KMS-11 (cell line): ENCODE results near the gene C1QTNF4.

Source experiments
- H2AFZ ChIP-seq: fragments of 200-600 bp; sonication (generic); 2 replicates; pipeline ENCODE4 v1.6.1; 2016; ENCODE audit warnings: antibody characterized with exemption, mixed run types, low read depth
- H3K27ac ChIP-seq: fragments of 200-600 bp; sonication (generic); 2 replicates; pipeline ENCODE4 v1.6.1; 2016; ENCODE audit warnings: mild to moderate bottlenecking, mixed run types
- H3K27me3 ChIP-seq: fragments of 200-600 bp; sonication (generic); 2 replicates; pipeline ENCODE4 v1.6.1; 2017; ENCODE audit warnings: mild to moderate bottlenecking, low read depth, mixed run types, moderate library complexity; ENCODE audit not compliant: insufficient read depth
- H3K36me3 ChIP-seq: fragments of 200-600 bp; sonication (generic); 2 replicates; pipeline ENCODE4 v1.6.1; 2017; ENCODE audit warnings: mild to moderate bottlenecking, mixed run types; ENCODE audit not compliant: insufficient read depth
- H3K4me1 ChIP-seq: fragments of 200-600 bp; sonication (generic); 2 replicates; pipeline ENCODE4 v1.6.1; 2016; ENCODE audit warnings: mild to moderate bottlenecking, low read depth, mixed run types; ENCODE audit not compliant: poor library complexity, severe bottlenecking
- H3K4me2 ChIP-seq: fragments of 200-600 bp; sonication (generic); 2 replicates; pipeline ENCODE4 v1.7.0; 2016; ENCODE audit warnings: mild to moderate bottlenecking, mixed run types
- H3K4me3 ChIP-seq: fragments of 200-600 bp; sonication (generic); IDR thresholded peaks from 2 replicates; pipeline ENCODE4 v1.6.1; 2017; ENCODE audit warnings: low read depth, low read length, mixed read lengths; ENCODE audit not compliant: insufficient read depth
- H3K79me2 ChIP-seq: fragments of 200-600 bp; sonication (generic); 2 replicates; pipeline ENCODE4 v1.6.1; 2016; ENCODE audit warnings: low read depth, mixed run types; ENCODE audit not compliant: insufficient read depth
- H3K9ac ChIP-seq: fragments of 200-600 bp; sonication (generic); 2 replicates; pipeline ENCODE4 v1.6.1; 2016; ENCODE audit warnings: mild to moderate bottlenecking, mixed run types
- H4K20me1 ChIP-seq: fragments of 200-600 bp; sonication (generic); 2 replicates; pipeline ENCODE4 v1.6.1; 2016; ENCODE audit warnings: mild to moderate bottlenecking, mixed run types; ENCODE audit not compliant: insufficient read depth
- TF ChIP-seq, protein P1 (sequence below): fragments of 200-600 bp; sonication (generic); conservative IDR thresholded peaks from 2 replicates; pipeline ENCODE4 v1.6.1; 2017; ENCODE audit warnings: low read depth, mild to moderate bottlenecking, antibody characterized with exemption, low read length, moderate library complexity, mixed read lengths

C1QTNF4 gene

DNA sequence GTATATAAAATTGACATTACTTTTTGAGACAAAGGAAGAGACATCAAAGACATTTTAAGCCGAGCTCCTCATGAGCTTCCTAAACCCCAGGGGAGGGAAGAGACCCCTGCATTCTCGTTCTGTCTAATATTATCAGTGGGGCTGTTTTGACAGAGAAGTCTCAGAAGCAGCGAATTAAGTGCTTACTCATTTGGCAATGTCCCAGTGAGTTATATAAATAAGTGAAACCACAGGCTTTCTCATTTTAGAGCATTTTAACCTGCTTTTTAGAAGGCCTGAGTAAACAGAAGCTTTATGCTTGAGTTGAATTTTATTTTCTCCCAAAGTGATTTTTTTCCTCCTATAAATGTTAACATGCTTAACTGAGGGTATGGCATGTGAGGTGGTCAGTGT, 23.2 kb upstream of the C1QTNF4 start:
- Histone ChIP-seq H3K36me3 (no peaks in the 10 kb centered on the region), H3K4me1 (peaks cover 36% of the 10 kb centered on the region), H2AFZ (no peak overlapping the region), H3K9ac (no peak overlapping the region), H4K20me1 (no peaks in the 10 kb centered on the region), H3K79me2 (no peaks in the 10 kb centered on the region), H3K27me3 (no peaks in the 10 kb centered on the region), H3K4me2 (peak overlapping the region; percentile 52), H3K27ac (no peak overlapping the region), H3K4me3 (no peak overlapping the region)
- TF ChIP-seq, protein P1, sequence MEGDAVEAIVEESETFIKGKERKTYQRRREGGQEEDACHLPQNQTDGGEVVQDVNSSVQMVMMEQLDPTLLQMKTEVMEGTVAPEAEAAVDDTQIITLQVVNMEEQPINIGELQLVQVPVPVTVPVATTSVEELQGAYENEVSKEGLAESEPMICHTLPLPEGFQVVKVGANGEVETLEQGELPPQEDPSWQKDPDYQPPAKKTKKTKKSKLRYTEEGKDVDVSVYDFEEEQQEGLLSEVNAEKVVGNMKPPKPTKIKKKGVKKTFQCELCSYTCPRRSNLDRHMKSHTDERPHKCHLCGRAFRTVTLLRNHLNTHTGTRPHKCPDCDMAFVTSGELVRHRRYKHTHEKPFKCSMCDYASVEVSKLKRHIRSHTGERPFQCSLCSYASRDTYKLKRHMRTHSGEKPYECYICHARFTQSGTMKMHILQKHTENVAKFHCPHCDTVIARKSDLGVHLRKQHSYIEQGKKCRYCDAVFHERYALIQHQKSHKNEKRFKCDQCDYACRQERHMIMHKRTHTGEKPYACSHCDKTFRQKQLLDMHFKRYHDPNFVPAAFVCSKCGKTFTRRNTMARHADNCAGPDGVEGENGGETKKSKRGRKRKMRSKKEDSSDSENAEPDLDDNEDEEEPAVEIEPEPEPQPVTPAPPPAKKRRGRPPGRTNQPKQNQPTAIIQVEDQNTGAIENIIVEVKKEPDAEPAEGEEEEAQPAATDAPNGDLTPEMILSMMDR = 0 out of 2 replicates have a peak, but pooled peaks have one; percentile 11

DNA sequence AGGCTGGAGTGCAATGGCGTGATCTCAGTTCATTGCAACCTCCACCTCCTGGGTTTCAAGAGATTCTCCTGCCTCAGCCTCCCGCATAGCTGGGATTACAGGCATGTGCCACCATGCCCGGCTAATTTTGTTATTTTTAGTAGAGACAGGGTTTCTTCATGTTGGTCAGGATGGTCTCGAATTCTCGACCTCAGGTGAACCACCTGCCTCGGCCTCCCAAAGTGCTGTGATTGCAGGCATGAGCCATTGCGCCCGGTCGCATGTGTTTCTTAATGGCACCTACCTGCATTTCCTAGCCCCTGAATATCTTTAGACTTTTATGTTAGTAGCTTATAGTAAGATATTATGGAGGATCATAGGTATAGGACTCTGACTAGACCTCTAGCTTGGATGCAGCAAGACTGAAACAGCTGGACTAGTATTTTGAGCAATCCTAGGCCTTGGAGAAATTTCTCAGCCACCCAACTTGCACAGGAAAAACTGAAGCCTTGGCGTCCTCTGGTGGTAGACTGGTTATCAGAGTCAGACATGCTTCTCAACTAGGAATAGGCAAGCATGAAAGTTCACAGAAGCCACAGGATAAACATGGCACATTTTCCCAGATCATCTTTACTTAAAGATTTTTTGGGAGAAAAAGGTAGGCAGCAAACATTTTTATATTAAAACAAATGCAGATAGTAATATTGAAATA, 22.7 kb upstream of the C1QTNF4 start:
- Histone ChIP-seq H3K27me3 (no peaks in the 10 kb centered on the region), H4K20me1 (no peaks in the 10 kb centered on the region), H3K9ac (no peak overlapping the region), H3K4me1 (peaks cover 36% of the 10 kb centered on the region), H2AFZ (no peak overlapping the region), H3K79me2 (no peaks in the 10 kb centered on the region), H3K4me2 (peak overlapping the region; percentile 52; the same call in 1 of the 2 replicates), H3K27ac (no peak overlapping the region), H3K36me3 (no peaks in the 10 kb centered on the region), H3K4me3 (no peak overlapping the region)
- TF ChIP-seq, protein P1 = peak; percentile 69

DNA sequence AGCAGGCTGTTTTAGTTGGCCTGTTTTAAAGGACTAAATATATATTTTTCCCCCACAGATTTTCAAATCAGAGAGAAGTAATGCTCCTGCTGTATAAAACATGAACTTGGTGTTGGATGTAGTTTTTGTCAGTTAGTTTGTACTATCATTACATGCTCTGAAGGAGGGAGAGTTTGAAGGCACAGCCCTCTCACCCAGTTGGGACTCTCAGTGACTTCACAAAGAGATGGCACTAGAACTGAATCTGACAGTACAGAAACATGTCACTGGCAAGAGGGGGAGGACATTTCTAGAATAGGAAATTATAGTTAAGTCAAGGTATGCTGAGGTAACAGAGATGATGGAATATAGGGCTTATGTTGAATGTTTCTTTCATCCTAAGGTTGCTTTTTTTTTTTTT, 21.0 kb upstream of the C1QTNF4 start:
- no peaks in the 10 kb centered on the region for H4K20me1 ChIP-seq
- TF ChIP-seq, protein P1 = no peak

DNA sequence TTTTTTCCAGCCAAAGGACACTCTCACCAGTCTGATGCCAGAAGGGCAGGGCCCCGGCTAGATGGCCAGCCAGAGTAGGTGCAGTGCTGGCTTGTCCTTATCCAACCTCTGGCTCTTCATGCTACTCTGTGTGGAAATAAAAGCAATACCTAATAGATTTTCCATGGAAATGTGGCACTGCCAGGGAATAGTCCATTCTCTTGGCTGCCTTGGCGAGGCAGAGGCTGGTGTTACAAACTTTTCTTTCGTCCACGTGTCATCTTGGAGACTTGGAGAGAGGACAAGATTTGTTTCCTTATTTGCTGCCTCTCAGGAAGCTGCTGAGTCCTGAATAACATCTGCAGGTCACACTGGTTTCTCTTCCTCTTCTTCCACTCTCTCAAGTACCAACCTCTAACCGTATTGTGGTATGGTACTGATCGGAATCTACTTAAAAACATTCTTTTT, 17.2 kb upstream of the C1QTNF4 start:
- H2AFZ ChIP-seq = no peak overlapping the region
- no peak overlapping the region for H3K27ac ChIP-seq

More for the DNA sequence above, 21.0 kb upstream of the C1QTNF4 start:
- no peak overlapping the region for H3K27ac ChIP-seq
- peaks cover 36% of the 10 kb centered on the region for H3K4me1 ChIP-seq
- no peak overlapping the region for H3K9ac ChIP-seq
- H3K36me3 ChIP-seq = no peaks in the 10 kb centered on the region
- no peaks in the 10 kb centered on the region for H3K27me3 ChIP-seq
- no peaks in the 10 kb centered on the region for H3K79me2 ChIP-seq
- no peak overlapping the region for H3K4me2 ChIP-seq
- H2AFZ ChIP-seq = no peak overlapping the region
- H3K4me3 ChIP-seq = no peak overlapping the region

More for the DNA sequence above, 17.2 kb upstream of the C1QTNF4 start:
- no peaks in the 10 kb centered on the region for H3K27me3 ChIP-seq
- no peak overlapping the region for H3K9ac ChIP-seq
- peaks cover 5% of the 10 kb centered on the region for H3K4me1 ChIP-seq
- no peaks in the 10 kb centered on the region for H3K79me2 ChIP-seq
- TF ChIP-seq, protein P1 = no peak
- no peak overlapping the region for H3K4me2 ChIP-seq
- no peak overlapping the region for H3K4me3 ChIP-seq
- H4K20me1 ChIP-seq = no peaks in the 10 kb centered on the region
- no peaks in the 10 kb centered on the region for H3K36me3 ChIP-seq
